ENCODE data around the gene VSX1.

DNA sequence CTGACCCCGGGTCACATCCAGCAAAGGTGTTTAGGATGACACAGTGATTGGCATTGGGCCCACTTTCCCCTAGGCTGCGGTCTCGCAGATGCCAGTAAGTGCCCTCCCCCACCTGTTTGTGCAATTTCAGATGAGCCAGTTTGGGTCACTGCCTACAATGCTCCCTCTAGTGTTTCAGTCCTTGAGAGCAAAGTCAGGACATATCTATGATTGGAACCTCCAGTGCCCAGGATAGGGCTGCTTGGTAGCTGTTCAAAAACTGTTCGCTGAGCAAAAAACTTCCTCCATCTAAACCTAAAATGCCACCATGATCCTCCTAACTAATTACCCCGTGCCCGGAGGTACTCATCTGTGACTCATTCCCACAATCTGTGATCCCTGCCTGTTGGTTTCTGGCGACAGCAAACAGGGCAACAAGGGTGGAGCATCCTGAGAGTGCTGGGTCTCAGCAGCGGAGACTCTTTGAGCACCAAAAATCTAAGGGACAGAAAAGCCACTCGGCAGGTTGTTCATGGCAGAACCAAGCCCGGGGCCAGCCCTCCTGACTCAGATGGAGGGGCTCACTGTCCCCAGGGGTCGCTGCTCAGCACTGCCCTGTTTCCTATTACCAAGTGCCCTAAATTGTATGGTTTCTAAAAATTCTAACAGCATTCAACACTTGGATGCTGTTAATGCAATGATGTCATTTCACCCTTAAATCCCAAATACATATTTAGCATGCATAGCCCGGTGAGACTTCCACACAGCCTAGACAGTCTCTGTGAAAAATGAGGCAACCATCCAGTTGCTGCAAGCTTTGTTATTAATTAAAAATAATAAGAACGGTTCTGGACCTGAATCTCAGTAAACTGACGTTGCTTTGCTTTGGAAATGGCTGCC is 5.0 kb downstream of the VSX1 start:
- TF ChIP-seq, protein P1, sequence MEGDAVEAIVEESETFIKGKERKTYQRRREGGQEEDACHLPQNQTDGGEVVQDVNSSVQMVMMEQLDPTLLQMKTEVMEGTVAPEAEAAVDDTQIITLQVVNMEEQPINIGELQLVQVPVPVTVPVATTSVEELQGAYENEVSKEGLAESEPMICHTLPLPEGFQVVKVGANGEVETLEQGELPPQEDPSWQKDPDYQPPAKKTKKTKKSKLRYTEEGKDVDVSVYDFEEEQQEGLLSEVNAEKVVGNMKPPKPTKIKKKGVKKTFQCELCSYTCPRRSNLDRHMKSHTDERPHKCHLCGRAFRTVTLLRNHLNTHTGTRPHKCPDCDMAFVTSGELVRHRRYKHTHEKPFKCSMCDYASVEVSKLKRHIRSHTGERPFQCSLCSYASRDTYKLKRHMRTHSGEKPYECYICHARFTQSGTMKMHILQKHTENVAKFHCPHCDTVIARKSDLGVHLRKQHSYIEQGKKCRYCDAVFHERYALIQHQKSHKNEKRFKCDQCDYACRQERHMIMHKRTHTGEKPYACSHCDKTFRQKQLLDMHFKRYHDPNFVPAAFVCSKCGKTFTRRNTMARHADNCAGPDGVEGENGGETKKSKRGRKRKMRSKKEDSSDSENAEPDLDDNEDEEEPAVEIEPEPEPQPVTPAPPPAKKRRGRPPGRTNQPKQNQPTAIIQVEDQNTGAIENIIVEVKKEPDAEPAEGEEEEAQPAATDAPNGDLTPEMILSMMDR (conservative IDR thresholded peaks at IDR 0.05; ENCODE audit: low read depth, low read length), result no peak
- TF ChIP-seq POLR2A (IDR thresholded peaks at IDR 0.05; ENCODE audit: low read depth, low read length) (no peak), CEBPB (IDR thresholded peaks at IDR 0.05; ENCODE audit: low read depth, low read length) (no peak), SMC3 (IDR thresholded peaks at IDR 0.05; ENCODE audit: low read depth, low read length) (no peak)
- TF ChIP-seq, protein P2, sequence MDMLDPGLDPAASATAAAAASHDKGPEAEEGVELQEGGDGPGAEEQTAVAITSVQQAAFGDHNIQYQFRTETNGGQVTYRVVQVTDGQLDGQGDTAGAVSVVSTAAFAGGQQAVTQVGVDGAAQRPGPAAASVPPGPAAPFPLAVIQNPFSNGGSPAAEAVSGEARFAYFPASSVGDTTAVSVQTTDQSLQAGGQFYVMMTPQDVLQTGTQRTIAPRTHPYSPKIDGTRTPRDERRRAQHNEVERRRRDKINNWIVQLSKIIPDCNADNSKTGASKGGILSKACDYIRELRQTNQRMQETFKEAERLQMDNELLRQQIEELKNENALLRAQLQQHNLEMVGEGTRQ (IDR thresholded peaks at IDR 0.05; ENCODE audit: low read depth, low read length), result no peak

All from IMR-90 (cell line).